Activated gamma-delta T cell treated with anti-CD3 and anti-CD28 coated beads, Interleukin-2, amount 50 U/mL, for 16 hours (primary cell): ENCODE results near the gene OR4P4.

Experiments
- DNase-seq: peaks from one replicate; pipeline ENCODE4 v3.0.0-alpha.2; 2020; ENCODE audit warnings: low read depth

Gene OR4P4

DNA sequence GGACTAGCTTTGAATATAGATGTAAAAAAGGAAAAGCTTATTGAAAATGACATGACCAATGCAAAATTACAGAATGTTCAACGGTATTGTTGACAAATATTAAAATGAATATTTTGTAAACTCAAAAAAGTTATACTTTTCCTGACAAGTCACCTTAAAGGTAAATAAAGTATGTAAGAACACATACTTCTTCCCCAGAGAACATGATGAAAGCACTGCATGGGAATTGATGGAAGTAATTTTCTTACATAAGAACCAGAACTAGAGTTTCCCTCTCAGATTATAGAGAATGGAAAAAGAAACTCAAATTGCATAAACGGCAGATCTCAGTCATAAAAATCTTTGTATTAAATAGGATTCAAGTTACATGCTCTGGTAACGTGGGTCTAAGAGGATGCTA lies at the start of gene OR4P4:
OR4P4 (plus strand) TSS at position 301 of the 400 bp plus-strand sequence.
- DNase-seq, result no peak

DNA sequence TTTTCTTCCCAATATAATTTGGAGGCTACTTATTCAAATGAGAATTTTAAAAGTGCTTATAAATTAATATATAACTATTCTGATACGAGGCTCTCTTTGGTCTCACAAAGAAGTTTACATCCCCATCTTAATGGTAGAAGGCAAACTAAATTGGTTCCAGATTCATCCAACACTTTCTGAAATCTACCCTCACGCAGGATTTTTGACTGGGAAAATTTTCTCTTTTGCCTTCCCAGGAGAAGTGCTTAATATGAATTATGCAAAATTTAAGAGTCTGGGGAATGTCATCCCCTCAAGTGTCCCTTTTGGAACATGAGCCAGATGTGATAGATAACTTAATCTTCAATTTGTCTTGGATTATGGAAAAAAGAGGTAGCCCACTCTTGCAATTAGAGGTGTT lies 27.4 kb upstream of the OR4P4 start, which contains the start of gene OR4C11:
OR4C11 (minus strand) TSS at position 101 of the 400 bp plus-strand sequence. CDS start 3,272 bp downstream, outside the sequence.
- no peak for DNase-seq

DNA sequence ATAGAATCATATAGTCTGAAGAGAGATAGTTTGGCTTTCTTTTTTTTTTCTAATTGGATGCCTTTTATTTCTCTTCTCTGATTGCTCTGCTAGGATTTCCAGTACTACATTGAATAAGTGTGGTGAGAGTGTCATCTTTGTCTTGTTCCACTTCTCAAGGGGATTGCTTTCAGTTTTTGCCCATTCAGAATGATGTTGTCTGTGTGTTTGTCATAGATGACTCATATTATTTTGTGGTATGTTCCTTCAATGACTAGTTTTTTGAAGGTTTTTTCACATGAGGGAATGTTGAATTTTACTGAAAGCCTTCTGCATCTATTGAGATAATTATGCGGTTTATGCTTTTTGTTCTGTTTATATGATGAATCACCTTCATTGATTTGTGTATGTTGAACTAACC lies 10.4 kb upstream of the OR4P4 start:
- DNase-seq, result no peak

DNA sequence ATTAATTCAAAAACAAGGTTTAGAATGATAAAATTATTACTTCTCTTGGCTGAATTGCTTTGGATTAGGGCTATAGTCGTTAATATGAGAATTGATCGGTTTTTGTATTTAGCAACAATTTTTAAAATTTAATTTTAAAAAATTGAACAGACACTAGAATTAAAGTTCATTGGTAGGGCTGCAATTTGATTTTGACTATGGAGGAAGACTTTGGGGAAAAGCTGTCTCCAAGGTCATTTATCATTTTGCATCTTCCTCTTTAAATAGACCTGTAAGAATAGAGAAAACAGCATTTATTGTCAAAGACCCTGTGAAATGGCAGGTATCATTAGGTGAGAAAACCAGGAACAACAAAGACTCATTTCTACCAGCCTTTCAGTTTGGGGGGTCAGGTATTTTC lies 13.1 kb downstream of the OR4P4 start, which contains the start of gene OR4S2:
OR4S2 (plus strand) TSS at position 301 of the 400 bp plus-strand sequence. CDS start 2,577 bp downstream, outside the sequence.
- DNase-seq, result no peak

DNA sequence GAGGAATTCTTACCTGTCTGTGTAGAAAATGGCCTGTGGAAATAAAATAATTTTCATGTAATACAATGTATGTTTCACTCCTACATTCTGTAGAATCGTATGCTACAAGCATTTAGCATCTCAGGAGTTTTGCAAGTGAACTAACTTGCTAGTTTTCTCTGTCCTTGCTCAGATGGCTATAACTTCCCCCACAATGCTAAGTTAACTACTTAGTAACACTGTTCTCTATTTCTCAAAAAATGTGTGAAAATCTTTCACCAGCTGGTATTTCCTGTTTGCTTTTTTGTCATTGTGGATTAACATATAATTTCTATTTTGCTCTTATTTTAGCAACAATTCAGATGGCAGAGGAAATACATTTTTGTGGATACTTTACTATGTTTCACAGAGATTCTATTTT lies 17.6 kb downstream of the OR4P4 start:
- no peak for DNase-seq

DNA sequence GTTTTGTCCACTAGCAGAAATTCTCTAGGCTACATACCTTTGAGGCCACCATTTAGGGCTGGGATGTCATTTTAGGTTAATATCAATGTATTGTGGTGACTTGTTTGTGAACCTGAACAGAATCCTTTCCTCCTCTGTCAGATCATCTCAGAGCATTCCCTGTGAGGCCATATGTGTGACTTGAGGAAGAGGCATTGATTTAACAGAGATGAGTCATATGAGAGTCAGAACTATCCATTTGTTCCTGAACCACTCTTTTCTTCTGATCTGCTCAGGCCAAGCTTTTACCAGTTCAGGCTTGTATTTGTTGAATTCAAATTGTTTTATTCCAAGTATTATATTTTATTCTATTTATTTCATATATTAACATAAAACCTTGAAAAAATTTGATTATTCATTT lies 20.2 kb downstream of the OR4P4 start:
- no peak for DNase-seq

DNA sequence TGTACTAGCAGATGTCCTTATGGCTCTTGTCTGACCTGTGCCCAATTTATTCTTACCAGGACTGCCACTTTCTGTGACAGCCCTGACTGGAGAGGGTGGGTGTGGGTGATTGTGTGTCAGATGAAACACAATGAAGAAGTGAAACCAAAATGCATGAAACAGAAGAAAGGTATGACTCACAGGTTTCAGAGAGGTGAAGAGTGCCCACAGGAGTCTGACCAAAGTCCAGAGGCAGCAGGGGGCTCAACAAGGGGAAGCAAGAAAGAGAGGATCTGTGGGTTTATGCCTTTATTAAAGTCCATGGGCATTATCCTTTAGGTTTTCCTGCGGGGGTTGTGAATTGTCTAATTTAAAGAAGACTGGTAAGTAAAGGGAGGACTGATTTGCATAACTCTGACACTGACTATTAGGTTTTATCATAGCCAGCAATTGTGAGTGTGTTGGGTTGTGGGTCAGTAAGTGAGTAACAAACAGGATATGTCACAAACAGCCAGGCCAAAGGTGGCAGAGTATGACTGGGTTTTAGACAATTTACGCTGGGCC lies 23.2 kb downstream of the OR4P4 start:
- no peak for DNase-seq

DNA sequence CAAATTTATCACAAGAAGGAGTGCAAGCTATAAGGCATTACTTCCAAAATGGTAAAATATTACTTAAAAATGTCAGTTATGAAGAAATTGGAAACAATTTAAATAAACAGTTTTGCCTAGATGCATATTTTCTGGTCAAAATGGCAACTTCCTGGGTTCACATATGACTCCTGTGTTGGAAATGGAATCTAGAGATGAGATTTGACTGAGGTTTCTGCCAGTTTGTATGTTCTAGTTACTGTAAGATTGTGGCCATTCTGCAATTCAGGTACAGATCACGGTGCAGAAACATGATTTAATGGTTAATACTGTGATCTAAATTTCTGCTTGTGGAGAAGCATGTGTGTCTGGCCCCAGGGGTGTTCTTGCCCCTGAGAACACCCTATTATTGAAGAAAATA lies 23.7 kb downstream of the OR4P4 start:
- no peak for DNase-seq

DNA sequence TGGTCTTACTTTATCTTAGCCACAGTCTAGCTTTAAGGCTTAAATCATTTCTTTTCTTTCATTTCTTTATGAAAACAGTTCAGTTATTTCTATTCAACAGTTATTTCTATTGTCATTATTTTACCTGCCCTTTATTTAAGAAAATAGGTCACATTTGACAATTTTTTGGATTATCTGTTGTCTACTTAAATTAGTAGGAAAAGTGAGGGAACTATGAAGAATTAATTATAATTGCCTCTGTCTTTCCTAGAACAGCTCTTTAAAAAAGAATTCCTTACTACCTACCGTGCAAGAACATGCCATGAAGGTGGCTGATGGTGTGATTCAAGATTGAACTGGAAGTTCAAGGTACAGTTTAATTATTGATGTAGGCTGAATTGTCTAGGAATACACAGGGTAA lies 27.0 kb downstream of the OR4P4 start, which contains the start of gene OR4C6:
OR4C6 (plus strand) TSS at position 301 of the 400 bp plus-strand sequence. CDS start 2,966 bp downstream, outside the sequence.
- DNase-seq, result no peak

DNA sequence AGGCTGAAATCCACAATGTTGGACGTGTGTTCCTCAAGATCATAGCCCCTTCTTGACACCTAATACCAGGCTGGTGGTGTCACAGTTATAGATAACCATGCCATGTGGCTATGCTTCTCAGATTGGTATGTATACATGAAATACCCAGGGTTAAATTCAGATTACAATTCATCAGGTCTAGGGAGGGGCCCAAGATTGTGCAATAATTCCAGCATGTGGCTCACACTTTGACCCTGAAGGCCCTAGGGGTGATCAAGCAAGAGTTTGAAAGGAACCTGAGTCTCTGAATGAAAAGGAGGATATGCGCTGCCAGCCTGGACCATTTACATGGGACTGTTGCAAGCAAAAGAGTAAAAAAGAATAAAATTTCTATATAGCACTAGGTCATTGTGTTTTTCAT lies 34.5 kb downstream of the OR4P4 start:
- DNase-seq, result no peak

DNA sequence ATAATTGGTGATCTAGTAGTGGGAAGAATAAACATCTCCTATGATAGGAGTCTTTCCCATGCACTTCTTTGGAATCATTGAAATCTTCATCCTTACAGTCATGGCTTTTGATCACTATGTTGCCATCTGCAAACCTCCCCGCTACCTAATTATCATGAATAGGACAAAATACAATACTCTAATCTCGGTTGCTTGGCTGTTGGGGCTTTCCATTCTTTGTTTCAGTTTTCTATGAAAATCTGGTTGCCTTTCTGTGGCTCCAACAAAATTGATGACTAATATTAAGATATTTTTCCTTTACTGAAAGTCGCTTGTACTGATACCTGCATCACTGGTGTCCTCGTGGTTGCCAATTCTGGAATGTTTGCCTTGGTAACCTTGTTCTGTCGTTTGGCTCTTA lies 38.9 kb downstream of the OR4P4 start:
- no peak for DNase-seq
